Neuronal stem cell (in vitro differentiated cells): ENCODE measurements around the gene FAM168A.

Experiments
- DNase-seq: peaks from one replicate; pipeline ENCODE4 v3.0.0-alpha.2; 2013; ENCODE audit warnings: low spot score
- H2AFZ ChIP-seq: one replicate; pipeline ENCODE4 v1.6.1; 2013; ENCODE audit warnings: mild to moderate bottlenecking, low read length, inconsistent platforms
- H2AK5ac ChIP-seq: 2 replicates; pipeline ENCODE4 v1.6.1; 2013; ENCODE audit warnings: low read depth, mild to moderate bottlenecking, inconsistent platforms, low read length, moderate library complexity, mixed read lengths
- H2BK120ac ChIP-seq: 2 replicates; pipeline ENCODE4 v1.6.1; 2013; ENCODE audit warnings: low read depth, mild to moderate bottlenecking, inconsistent platforms, low read length, moderate library complexity, mixed read lengths
- H2BK12ac ChIP-seq: one replicate; pipeline ENCODE4 v1.6.1; 2013; ENCODE audit warnings: low read length, inconsistent platforms
- H2BK15ac ChIP-seq: 2 replicates; pipeline ENCODE4 v1.6.1; 2013; ENCODE audit warnings: mild to moderate bottlenecking, low read length, inconsistent platforms, mixed read lengths
- H2BK5ac ChIP-seq: one replicate; pipeline ENCODE4 v1.6.1; 2013; ENCODE audit warnings: inconsistent platforms, mild to moderate bottlenecking, low read length, moderate library complexity
- H3K14ac ChIP-seq: one replicate; pipeline ENCODE4 v1.6.1; 2013; ENCODE audit warnings: low read length, inconsistent platforms
- H3K18ac ChIP-seq: 2 replicates; pipeline ENCODE4 v1.6.1; 2013; ENCODE audit warnings: low read length, inconsistent platforms
- H3K23ac ChIP-seq: 2 replicates; pipeline ENCODE4 v1.6.1; 2013; ENCODE audit warnings: low read depth, mild to moderate bottlenecking, mixed read lengths, low read length, inconsistent platforms; ENCODE audit not compliant: poor library complexity
- H3K27ac ChIP-seq: replicated peaks from 3 replicates; pipeline ENCODE4 v1.5.1; 2013; ENCODE audit warnings: low read length, inconsistent platforms
- H3K27me3 ChIP-seq, 3 experiments: 2 replicates each; pipeline ENCODE4 v1.6.1; 2013; ENCODE audit warnings: low read length in 3 of 3, mild to moderate bottlenecking in 2 of 3, inconsistent platforms in 1 of 3, low read depth in 1 of 3, mixed read lengths in 1 of 3, moderate library complexity in 1 of 3; ENCODE audit not compliant: control insufficient read depth in 3 of 3, insufficient read depth in 3 of 3
- H3K36me3 ChIP-seq, 2 donors: replicated peaks in 1 of 2; 2 replicates each; pipeline ENCODE4 v1.6.1; 2013; ENCODE audit warnings: low read length in 2 of 2; ENCODE audit not compliant: control insufficient read depth in 2 of 2, insufficient read depth in 2 of 2
- H3K4ac ChIP-seq: 2 replicates; pipeline ENCODE4 v1.6.1; 2013; ENCODE audit warnings: inconsistent platforms, mild to moderate bottlenecking, low read length, moderate library complexity
- H3K4me1 ChIP-seq, 2 donors: 1 replicate in 1 of 2; 2 replicates in 1 of 2; pipeline ENCODE4 v1.6.1; 2013; ENCODE audit warnings: low read length in 2 of 2, low read depth in 1 of 2; ENCODE audit not compliant: control insufficient read depth in 2 of 2, insufficient read depth in 1 of 2
- H3K4me2 ChIP-seq: one replicate; pipeline ENCODE4 v1.6.1; 2013; ENCODE audit warnings: mild to moderate bottlenecking, low read length, inconsistent platforms; ENCODE audit not compliant: insufficient read depth, poor library complexity, severe bottlenecking
- H3K4me3 ChIP-seq, 2 donors: 2 replicates each; pipeline ENCODE4 v1.5.1; 2013; ENCODE audit warnings: low read length in 2 of 2, mild to moderate bottlenecking in 2 of 2, inconsistent platforms in 1 of 2, moderate library complexity in 1 of 2
- H3K79me1 ChIP-seq: one replicate; pipeline ENCODE4 v1.6.1; 2013; ENCODE audit warnings: low read depth, mild to moderate bottlenecking, inconsistent platforms, low read length, moderate library complexity
- H3K9ac ChIP-seq: one replicate; pipeline ENCODE4 v1.6.1; 2013; ENCODE audit warnings: mild to moderate bottlenecking, low read depth, low read length, inconsistent platforms; ENCODE audit not compliant: poor library complexity
- H3K9me3 ChIP-seq, 2 donors: replicated peaks in 1 of 2; 2 replicates each; pipeline versions ENCODE3 to v1.6.1; 2013; ENCODE audit warnings: low read length in 2 of 2, mild to moderate bottlenecking in 2 of 2, inconsistent platforms in 1 of 2, low read depth in 1 of 2, mixed read lengths in 1 of 2, moderate library complexity in 1 of 2; ENCODE audit not compliant: control insufficient read depth in 2 of 2, insufficient read depth in 1 of 2
- H4K8ac ChIP-seq: one replicate; pipeline ENCODE4 v1.6.1; 2013; ENCODE audit warnings: low read depth, mild to moderate bottlenecking, inconsistent platforms, low read length, moderate library complexity
- H4K91ac ChIP-seq: one replicate; pipeline ENCODE4 v1.6.1; 2013; ENCODE audit warnings: low read length, low read depth, mild to moderate bottlenecking, inconsistent platforms; ENCODE audit not compliant: poor library complexity
- WGBS, 2 donors: extraction: QIAGEN DNeasy Blood & Tissue Kit; methylation state at CpG; one replicate each; pipeline ENCODE4 v1.1.7; 2013; ENCODE audit warnings: missing lambda C conversion rate in 2 of 2, mixed read lengths in 1 of 2; ENCODE audit not compliant: insufficient read length in 2 of 2, insufficient replicate concordance in 1 of 2; ENCODE audit errors: extremely low coverage in 2 of 2; 5-methylcytosine and 5-hydroxymethylcytosine counted together

FAM168A gene

GRCh38 chr11:73396985-73397384, 200.9 kb downstream of the FAM168A start:
- H2AK5ac ChIP-seq = no peak overlapping the region
- no peak overlapping the region for H4K8ac ChIP-seq
- H2BK12ac ChIP-seq = no peak overlapping the region
- no peak overlapping the region for H2BK5ac ChIP-seq
- no peak overlapping the region for H3K18ac ChIP-seq
- H3K9ac ChIP-seq = no peak overlapping the region
- H3K27ac ChIP-seq = no peak overlapping the region
- H3K23ac ChIP-seq = peak overlapping the region; percentile 34
- no peak overlapping the region for H2BK15ac ChIP-seq
- no peak overlapping the region for H4K91ac ChIP-seq
- H3K4me1 ChIP-seq = peaks cover 0 to 9% of the 10 kb centered on the region in 2 donors
- no peak overlapping the region for H3K14ac ChIP-seq
- H3K79me1 ChIP-seq = peaks cover 6% of the 10 kb centered on the region
- peaks cover 12 to 40% of the 10 kb centered on the region in 2 donors for H3K36me3 ChIP-seq
- H3K4me3 ChIP-seq = no peak overlapping the region
- no peak overlapping the region for H2BK120ac ChIP-seq
- no peaks in the 10 kb centered on the region for H3K9me3 ChIP-seq
- no peaks in the 10 kb centered on the region for H3K27me3 ChIP-seq
- no peak for DNase-seq
- no peak overlapping the region for H3K4ac ChIP-seq
- H3K4me2 ChIP-seq = no peak overlapping the region
- H2AFZ ChIP-seq = no peak overlapping the region
- WGBS, 2 donors = no CpG with 5 or more reads among the region's 7 CpGs

DNA sequence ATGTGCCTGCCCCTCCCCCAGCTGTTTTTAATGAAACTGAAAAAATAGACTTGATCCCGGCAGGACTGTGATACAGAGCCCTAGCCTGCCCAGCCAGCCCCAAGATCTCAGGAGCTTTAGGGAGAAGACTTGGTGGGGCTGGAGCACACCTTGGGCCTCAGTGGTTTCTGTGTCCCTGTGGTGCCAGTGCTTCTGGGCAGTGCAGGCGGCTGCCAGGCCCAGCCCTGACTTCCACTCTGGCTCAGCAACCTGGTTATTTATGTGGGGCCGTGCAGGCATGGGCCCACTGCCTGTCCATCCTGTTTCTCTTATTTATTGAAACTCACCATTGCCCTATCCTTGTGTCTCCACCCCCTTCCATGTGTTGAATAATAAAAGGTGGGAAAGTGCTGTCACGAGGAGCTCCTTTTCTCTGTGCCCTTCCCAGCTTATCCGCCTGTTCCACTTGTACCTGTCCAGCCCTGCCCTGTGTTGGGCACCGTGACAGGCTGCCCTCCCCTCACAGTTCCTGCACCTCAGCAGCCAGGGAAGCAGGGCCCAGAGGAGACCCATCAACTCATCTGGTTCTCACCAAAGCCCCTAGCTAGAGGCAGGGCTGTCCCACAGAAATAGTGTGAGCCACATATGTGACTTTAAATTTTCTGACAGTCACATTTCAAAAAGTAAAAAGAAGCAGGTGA, 201.5 kb downstream of the FAM168A start:
- no peak overlapping the region for H4K8ac ChIP-seq
- H2BK12ac ChIP-seq = no peak overlapping the region
- peaks cover 12 to 40% of the 10 kb centered on the region in 2 donors for H3K36me3 ChIP-seq
- peaks cover 6% of the 10 kb centered on the region for H3K79me1 ChIP-seq
- no peak overlapping the region for H3K4me3 ChIP-seq
- no peak overlapping the region for H3K18ac ChIP-seq
- H2BK5ac ChIP-seq = no peak overlapping the region
- H3K4ac ChIP-seq = no peak overlapping the region
- no CpG with 5 or more reads among the region's 6 CpGs for WGBS, 2 donors
- H4K91ac ChIP-seq = no peak overlapping the region
- no peak overlapping the region for H3K27ac ChIP-seq
- no peak overlapping the region for H2AFZ ChIP-seq
- H2BK120ac ChIP-seq = no peak overlapping the region
- H3K4me1 ChIP-seq = peaks cover 0 to 5% of the 10 kb centered on the region in 2 donors
- no peak overlapping the region for H2AK5ac ChIP-seq
- no peak for DNase-seq
- H3K9me3 ChIP-seq = no peaks in the 10 kb centered on the region
- no peak overlapping the region for H3K23ac ChIP-seq
- H3K27me3 ChIP-seq = no peaks in the 10 kb centered on the region
- H3K4me2 ChIP-seq = no peak overlapping the region
- H3K14ac ChIP-seq = no peak overlapping the region
- H3K9ac ChIP-seq = no peak overlapping the region
- H2BK15ac ChIP-seq = no peak overlapping the region

DNA sequence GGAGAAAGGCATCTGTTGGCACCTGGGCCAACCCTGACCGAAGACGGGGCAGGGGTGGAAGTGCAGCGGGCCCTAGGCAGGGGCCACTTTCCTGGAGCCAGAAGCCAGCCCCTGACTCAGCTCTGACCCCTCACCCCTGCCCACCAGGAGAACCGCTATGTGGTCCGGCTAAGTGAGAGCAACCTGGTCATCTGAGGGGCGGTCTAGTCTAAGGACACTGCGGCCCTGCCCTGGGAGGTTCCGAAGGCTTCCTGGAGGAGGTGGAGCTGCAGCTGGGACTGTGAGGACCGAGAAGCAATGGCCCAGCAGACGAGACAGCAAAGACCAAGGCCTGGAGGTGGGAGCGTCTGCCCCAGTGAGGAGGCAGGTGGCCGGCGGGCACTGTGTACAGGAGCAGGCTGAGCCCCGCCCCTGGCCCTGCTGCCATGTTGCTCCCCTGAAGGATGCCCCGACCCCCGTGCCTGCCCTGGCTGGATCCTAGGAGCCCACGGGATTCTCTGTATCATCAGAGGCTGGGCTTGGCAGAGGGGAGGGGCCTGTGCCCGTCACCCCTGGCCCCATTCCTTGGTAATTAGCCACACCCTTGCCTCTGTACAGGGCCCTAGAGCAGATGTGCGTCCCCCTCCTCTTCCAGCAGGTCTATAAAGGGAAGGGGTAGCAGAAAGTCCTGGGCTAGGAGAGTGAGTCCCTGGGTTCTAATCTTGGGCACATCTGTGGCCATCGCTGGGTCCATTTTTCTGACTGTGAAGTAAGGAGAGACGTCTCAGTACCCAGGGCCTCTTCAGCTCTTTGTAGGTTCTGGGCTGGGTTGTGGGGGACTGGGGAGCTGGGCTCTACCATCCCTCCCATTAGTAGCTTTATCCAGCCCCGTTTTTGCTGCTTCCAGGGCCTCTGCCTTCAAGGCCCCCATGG, 202.4 kb downstream of the FAM168A start:
- Histone ChIP-seq H3K18ac (no peak overlapping the region), H4K8ac (no peak overlapping the region), H3K4ac (no peak overlapping the region), H3K23ac (no peak overlapping the region), H2AFZ (no peak overlapping the region), H3K9me3 (no peaks in the 10 kb centered on the region), H2BK120ac (no peak overlapping the region), H3K4me1 (peaks cover 0 to 5% of the 10 kb centered on the region in 2 donors), H3K4me3 (no peak overlapping the region), H3K27ac (no peak overlapping the region), H3K14ac (no peak overlapping the region), H3K4me2 (no peak overlapping the region), H3K36me3 (peaks cover 12 to 49% of the 10 kb centered on the region in 2 donors), H2BK12ac (no peak overlapping the region), H2AK5ac (no peak overlapping the region), H3K27me3 (no peaks in the 10 kb centered on the region), H2BK15ac (no peak overlapping the region), H3K79me1 (peaks cover 8% of the 10 kb centered on the region), H4K91ac (no peak overlapping the region), H2BK5ac (no peak overlapping the region), H3K9ac (peak overlapping the region; percentile 45)
- no peak for DNase-seq
- WGBS, 2 donors = no CpG with 5 or more reads among the region's 22 CpGs
